WI38 (cell line): ENCODE results near the gene LENG1.
"Not testable (repeated sequence)": the region's sequence is repeated elsewhere in the genome, so short reads cannot be mapped to it uniquely, and the experiment has no call there.

ENCODE experiments used
- H3K4me3 ChIP-seq: 2 replicates; pipeline ENCODE4 v1.5.1; 2011; ENCODE audit warnings: low read depth, mild to moderate bottlenecking, control low read depth, low read length
- TF ChIP-seq, protein P1 (sequence below): IDR thresholded peaks from 2 replicates; pipeline ENCODE4 v1.5.1; 2012; ENCODE audit warnings: low read depth, mild to moderate bottlenecking, control low read depth, low read length

LENG1 gene

DNA sequence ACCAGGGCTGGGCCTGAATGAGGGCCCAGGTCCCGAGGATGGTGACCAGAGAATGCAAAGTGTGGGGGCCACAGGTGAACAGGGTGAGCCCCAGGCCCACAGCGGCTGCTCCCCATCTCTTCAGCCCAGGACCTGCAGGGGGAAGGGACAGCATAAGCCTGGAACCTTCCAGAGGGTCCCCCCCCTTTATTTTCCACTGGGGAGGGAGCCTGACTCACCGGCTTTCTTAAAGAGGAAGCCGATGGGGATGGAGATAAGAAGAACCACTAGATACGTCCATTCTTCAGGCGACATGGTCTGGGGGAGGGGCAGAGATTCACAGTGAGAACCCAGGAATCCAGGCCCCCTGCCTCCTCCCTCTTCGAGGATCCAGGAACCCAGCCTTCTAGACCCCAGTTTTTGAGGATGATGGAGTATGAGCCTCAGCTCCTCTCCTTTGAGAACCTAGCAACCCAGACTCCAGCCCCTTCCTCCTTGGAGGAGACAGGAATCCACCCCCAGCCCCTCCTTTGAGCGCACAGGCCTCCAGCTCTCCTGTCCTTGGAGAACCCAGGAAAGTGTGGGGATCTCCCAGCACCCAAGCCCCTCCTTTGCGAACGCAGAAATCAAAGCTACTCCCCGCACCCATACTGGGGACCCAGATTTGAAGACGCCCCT lies 28.8 kb upstream of the LENG1 start:
- TF ChIP-seq, protein P1, sequence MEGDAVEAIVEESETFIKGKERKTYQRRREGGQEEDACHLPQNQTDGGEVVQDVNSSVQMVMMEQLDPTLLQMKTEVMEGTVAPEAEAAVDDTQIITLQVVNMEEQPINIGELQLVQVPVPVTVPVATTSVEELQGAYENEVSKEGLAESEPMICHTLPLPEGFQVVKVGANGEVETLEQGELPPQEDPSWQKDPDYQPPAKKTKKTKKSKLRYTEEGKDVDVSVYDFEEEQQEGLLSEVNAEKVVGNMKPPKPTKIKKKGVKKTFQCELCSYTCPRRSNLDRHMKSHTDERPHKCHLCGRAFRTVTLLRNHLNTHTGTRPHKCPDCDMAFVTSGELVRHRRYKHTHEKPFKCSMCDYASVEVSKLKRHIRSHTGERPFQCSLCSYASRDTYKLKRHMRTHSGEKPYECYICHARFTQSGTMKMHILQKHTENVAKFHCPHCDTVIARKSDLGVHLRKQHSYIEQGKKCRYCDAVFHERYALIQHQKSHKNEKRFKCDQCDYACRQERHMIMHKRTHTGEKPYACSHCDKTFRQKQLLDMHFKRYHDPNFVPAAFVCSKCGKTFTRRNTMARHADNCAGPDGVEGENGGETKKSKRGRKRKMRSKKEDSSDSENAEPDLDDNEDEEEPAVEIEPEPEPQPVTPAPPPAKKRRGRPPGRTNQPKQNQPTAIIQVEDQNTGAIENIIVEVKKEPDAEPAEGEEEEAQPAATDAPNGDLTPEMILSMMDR: no peak
- peak overlapping the region; percentile 78 for H3K4me3 ChIP-seq

DNA sequence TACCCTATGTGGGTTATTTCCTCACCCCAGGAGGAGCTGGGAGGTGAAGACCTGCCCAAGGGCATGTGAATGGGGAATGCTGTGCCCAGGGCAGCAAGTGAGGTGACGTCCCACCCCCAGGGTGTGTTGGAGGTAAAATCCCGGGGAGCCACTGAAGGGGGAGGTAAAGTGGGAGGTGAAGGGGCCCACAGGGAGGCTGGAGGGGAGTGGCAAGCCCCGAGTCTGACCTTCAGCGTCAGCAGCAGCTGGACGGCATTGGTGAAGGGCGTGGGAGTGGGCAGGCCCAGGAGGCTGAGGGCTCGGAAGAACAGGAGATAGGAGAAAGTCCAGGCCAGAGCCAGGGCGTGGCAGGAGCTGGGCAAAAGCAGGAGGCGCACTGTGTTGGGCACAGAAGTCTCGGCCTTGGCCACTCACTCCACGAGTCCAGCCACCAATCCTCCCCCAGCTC lies 27.4 kb upstream of the LENG1 start:
- H3K4me3 ChIP-seq: no peak overlapping the region
- TF ChIP-seq, protein P1: no peak

GRCh38 chr19:54186351-54186750 lies 26.8 kb upstream of the LENG1 start:
- TF ChIP-seq, protein P1: no peak
- H3K4me3 ChIP-seq: no peak overlapping the region

DNA sequence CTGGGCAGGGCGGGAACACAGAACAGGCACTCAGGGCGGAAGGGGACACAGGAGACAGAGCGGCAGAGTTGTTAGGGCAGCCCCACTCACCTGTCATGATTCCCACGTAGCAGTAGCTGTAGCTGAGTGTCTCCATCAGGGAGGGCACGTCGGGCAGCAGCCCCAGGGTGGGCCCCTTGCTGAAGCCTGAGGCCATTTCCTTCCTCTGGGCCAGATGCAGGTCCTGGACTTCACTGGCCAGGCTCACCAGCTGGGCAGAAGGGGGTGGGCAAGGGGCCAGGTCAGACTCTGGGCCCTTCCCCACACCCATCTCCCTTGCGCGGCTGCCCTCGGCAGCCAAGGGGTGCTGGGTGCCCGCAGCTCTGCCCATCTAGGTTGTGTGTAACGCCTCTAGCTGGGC lies 23.9 kb upstream of the LENG1 start:
- TF ChIP-seq, protein P1: no peak
- no peak overlapping the region for H3K4me3 ChIP-seq

GRCh38 chr19:54181894-54182293 lies 22.4 kb upstream of the LENG1 start:
- not testable (repeated sequence) for H3K4me3 ChIP-seq

- no peak overlapping the region for H3K4me3 ChIP-seq
- TF ChIP-seq, protein P1: no peak
Observed at GRCh38 chr19:54180691-54181091, 21.2 kb upstream of the LENG1 start.

- no peak overlapping the region for H3K4me3 ChIP-seq
- TF ChIP-seq, protein P1: peak; percentile 42
Observed at GRCh38 chr19:54179921-54180461, 20.5 kb upstream of the LENG1 start.
